HEK293T (cell line): ENCODE measurements around the gene SLC35A3.

Experiments
- CTBP1 ChIP-seq: fragments of 450-650 bp; IDR thresholded peaks from 2 replicates; pipeline ENCODE4 v1.6.1; 2016; ENCODE audit warnings: borderline replicate concordance
- ELF4 ChIP-seq: fragments of 450-650 bp; IDR thresholded peaks from 2 replicates; pipeline ENCODE4 v1.6.1; 2017; ENCODE audit warnings: antibody characterized with exemption
- SUZ12 ChIP-seq: fragments of 450-650 bp; IDR thresholded peaks from 2 replicates; pipeline ENCODE4 v1.6.1; 2016; ENCODE audit warnings: mild to moderate bottlenecking
- TARDBP ChIP-seq: fragments of 450-650 bp; IDR thresholded peaks from 2 replicates; pipeline ENCODE4 v1.6.1; 2016

DNA sequence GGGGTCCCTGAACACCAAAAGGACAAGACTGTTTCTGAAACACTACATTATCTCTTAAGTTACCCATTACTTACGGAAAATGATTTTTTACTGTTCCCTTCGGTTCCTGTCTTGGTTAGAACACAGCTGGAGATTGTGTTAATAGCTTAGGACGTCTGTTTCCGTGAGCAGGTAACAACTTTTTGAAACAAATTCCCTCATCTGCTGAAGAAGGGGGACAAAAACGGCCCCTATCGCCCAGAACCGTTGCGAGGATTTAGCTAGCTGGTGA, 67.8 kb downstream of the SLC35A3 start:
- TF ChIP-seq SUZ12 (no peak), TARDBP (no peak), ELF4 (no peak), CTBP1 (no peak)
